ENCODE results near the gene FBXO21.
"Not testable (repeated sequence)": the region's sequence is repeated elsewhere in the genome, so short reads cannot be mapped to it uniquely, and the experiment has no call there.

Gene FBXO21

DNA sequence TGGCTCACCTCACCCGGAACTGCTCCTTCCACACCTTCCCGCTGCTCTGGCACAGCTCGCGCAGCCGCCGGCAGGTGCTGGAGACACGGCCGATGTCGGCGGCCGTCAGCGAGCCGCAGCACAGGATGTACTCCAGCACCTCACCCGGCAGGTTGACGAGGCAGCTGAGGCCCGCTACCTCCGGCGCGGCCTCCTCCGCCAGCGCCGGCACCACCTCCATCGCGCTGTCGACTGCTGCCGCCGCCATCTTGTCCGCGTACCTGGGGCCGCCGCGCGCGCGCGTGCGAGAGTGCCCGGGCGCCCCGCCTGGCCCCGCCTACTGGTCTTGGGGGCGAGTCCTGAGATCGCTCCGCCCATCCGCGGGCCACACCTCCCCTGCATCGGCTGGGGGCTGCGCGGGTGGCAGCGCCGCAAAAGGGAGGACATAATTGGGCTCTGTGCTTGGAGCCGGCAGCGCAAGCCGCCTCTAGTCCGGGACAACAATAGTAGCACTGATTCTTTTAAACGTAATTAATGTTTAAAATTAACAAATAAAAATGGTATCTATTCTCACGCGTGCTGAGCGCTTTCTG is at the start of gene FBXO21:
Gene FBXO21 (minus strand): TSS at position 261 of the 572 bp plus-strand sequence. CDS start 14 bp downstream, at position 247.
- peak; percentile 93 for DNase-seq (ENCODE audit: low read depth in 2 of 2)

GRCh38 chr12:117236456-117237001 is 46.3 kb upstream of the FBXO21 start:
- peak; percentile 69 to 73 for DNase-seq (ENCODE audit: low read depth in 2 of 2)

- DNase-seq (ENCODE audit: low read depth in 2 of 2) = no peak
Observed at GRCh38 chr12:117235261-117235660, 45.0 kb upstream of the FBXO21 start.

GRCh38 chr12:117234441-117234840 is 44.2 kb upstream of the FBXO21 start:
- no peak for DNase-seq (ENCODE audit: low read depth in 2 of 2)

GRCh38 chr12:117231750-117232149 is 41.5 kb upstream of the FBXO21 start:
- no peak for DNase-seq (ENCODE audit: low read depth in 2 of 2)

- DNase-seq (ENCODE audit: low read depth in 2 of 2) = no peak
Observed at GRCh38 chr12:117228239-117228638, 38.0 kb upstream of the FBXO21 start.

GRCh38 chr12:117227000-117227653 is 36.9 kb upstream of the FBXO21 start:
- no peak for DNase-seq (ENCODE audit: low read depth in 2 of 2)

DNA sequence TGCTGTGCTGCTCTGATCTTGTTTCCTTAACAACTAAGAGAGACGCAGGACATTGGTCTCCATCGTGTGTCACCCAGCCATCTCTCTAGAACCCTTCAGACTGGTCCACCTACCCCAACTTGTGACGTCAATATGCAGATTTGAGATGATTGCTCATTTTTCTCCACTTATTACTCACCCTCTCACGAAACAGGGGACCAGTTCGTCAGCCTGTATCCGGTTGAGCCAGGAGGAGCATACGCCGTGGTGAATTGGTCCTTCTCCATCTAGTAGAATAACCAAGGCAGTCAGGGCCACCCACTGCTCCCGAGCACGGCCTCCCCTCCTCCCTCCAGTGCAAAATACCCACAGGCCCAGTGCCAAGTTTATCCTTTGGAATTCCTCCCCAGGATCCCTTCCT is 36.2 kb upstream of the FBXO21 start:
- no peak for DNase-seq (ENCODE audit: low read depth in 2 of 2)

GRCh38 chr12:117225179-117225578 is 34.9 kb upstream of the FBXO21 start:
- no peak for DNase-seq (ENCODE audit: low read depth in 2 of 2)

DNA sequence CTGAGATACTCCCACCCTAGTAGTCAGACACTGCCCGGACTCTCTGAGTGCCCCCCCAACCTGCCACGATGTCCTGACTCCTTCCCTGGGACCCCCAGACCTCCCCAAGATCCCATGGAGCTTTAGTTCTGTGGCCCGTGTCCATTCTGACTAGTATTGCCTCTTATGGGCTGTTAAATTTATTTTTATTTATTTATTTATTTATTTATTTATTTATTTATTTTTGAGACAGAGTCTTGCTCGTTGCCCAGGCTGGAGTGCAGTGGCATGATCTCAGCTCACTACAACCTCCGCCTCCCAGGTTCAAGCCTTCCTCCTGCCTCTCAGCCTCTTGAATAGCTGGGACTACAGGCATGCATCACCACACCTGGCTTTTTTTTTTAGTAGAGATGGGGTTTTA is 30.7 kb upstream of the FBXO21 start:
- not testable (repeated sequence) for DNase-seq (ENCODE audit: low read depth in 2 of 2)

GRCh38 chr12:117218149-117218548 is 27.9 kb upstream of the FBXO21 start:
- no peak for DNase-seq (ENCODE audit: low read depth in 2 of 2)

- DNase-seq (ENCODE audit: low read depth in 2 of 2) = no peak
Observed at GRCh38 chr12:117216686-117217085, 26.4 kb upstream of the FBXO21 start.

DNA sequence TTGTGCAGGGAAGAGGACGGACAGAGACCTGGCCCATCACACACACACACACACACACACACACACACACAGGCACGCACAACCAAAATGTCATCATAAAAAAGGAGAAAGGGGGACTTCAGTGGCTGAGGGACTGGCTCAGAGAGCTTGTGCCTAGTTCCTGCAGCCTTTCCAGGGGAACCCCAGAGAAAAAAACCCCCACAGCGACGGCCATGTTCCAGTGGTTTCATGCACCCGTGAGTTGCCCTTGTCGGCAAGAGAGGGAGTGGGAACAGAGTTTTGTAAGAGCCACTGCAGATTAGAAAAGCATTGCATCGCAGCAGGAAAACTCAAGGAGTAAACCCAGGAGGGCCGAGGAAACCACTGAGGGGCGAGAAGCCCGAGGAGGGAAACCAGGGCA is 24.5 kb upstream of the FBXO21 start:
- no peak for DNase-seq (ENCODE audit: low read depth in 2 of 2)

DNA sequence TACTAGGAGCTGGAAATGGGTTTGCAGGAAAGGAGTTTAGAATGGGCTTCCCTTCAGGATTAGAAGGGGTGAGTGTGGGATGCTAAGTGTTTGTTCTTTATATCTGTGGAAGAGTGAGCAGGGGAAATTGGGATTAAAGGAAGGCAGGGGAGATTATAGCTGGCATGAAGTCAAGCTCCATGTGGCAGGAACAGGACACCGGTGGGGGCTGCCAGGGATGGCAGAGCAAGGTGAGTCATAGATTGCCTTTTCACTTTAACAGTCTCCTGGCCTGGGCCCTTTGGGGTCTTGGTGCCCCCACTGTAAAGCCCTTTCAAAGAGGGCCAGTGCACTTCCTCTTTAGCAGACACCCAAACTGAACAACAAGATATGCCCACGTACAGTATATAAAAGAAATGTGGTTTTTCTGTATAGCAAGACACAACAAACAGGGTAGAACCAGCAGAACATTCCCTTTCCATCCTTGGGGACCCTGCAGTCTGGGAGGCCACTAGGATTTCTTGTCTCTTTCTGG is 23.1 kb upstream of the FBXO21 start:
- DNase-seq (ENCODE audit: low read depth in 2 of 2) = no peak

GRCh38 chr12:117212563-117213190 is 22.4 kb upstream of the FBXO21 start:
- DNase-seq (ENCODE audit: low read depth in 2 of 2) = peak; percentile 44 to 56

DNA sequence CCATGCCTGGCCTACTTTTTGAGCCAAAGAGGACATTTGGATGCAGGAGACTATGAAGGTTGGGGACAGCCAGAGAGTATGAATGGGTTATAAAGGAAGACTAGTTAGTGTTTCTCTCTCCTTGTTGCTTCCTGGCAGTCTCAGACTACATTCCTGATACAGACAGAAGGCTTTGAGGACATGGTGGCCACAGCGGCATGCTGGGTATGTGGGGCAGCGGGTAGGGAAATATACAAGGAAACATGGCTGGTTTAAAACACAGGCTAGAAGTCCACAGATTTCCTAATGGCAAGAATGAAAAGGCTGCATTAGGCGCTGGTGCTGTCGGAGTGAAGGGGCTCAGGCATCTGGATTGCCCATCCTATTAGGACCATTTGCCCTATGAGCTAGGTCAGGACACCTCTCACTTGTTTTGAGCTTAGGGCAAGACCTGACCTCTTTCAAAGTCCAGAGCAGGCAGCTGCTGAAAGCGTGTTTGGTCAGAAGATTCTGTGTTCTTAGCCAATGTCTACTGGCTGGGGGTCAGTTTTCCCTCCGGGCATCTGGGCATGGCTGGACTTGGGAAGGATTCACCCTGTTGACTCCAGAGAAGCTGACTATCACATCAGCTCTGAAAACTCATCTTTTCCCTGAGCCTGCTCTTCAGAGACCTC is 20.1 kb upstream of the FBXO21 start:
- DNase-seq (ENCODE audit: low read depth in 2 of 2) = no peak

DNA sequence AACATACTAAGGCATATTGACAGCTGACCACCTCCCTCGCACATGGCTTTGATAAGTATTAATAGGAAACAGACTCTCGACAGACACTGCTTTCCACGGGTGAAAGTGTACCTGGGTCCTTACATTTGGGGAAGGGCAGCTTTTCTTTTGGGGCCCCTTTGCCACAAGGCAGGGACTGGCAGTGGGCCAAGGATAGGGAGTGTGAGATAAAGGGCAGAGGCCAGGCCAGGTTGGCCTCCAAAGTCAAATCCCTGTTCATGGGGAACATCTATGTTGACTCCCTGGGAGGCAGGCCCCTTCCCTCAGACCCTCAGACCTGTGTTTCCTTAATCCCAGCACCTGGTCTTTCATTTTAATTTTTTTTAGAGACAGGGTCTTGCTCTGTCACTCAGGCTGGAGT is 19.4 kb upstream of the FBXO21 start:
- no peak for DNase-seq (ENCODE audit: low read depth in 2 of 2)

DNA sequence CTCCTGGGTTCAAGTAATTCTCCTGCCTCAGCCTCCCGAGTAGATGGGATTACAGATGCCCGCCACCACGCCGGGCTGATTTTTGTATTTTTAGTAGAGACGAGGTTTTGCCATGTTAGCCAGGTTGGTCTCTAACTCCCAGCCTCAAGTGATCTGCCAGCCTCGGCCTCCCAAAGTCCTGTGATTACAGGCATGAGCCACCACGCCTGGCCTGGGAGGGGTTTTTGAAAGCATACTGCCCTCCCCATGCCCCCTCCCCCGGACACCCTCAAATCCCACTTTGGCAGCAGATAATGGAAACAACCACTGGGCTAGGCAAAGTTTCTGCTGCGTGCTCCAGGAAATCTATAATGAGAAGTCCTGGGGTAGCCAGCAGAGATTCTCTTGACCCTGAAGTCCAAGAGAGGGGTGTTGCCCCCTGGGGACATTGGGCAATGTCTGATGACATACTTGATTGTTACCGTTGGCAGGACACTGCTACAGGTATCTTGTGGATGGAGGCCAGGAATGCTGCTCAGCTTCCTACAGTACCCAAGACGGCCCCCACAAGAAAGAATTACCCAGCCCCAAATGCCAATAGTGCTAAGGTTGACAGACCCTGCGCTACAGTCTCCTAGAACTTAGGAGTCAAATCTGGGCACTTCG is 18.7 kb upstream of the FBXO21 start:
- DNase-seq (ENCODE audit: low read depth in 2 of 2) = no peak

DNA sequence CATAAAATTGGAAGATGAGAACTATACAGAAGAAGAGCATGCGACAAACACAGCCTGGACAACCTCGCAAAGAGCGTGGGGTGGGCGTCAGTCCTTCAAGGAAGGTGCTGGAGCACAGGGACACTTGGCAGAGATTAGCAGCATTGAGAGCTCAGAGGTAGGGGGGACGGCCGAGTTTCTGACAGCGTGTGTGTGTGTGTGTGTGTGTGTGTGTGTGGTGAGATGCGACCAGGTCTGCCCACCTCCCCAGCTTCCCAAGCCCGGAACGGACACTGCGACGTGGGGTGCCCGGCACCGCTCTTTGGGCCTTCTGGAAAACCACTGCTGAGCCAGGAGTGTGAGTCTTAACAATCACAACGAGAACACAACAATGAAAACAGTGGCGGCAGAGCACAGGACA is 17.9 kb upstream of the FBXO21 start:
- DNase-seq (ENCODE audit: low read depth in 2 of 2) = no peak

DNA sequence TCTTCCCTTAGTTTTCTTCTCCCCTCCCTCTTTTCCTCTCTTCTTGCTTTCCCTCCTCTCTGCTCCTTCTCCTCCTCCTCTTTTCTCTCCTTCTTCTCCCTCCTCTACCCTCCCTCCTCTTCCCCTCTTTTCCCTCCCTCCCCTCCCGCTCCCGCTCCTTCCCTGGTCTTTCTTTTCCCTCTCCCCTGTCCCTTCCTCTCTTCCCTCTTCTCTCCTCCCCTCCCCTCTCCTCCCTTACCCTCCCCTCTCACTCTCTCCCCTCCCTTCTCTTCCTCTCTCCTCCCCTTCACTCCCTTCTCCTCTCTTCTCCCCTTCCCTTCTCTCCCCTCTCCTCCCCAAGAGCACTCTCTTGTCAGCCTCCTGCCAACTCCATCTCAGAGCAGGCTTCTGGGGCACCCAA is 17.4 kb upstream of the FBXO21 start:
- no peak for DNase-seq (ENCODE audit: low read depth in 2 of 2)

DNA sequence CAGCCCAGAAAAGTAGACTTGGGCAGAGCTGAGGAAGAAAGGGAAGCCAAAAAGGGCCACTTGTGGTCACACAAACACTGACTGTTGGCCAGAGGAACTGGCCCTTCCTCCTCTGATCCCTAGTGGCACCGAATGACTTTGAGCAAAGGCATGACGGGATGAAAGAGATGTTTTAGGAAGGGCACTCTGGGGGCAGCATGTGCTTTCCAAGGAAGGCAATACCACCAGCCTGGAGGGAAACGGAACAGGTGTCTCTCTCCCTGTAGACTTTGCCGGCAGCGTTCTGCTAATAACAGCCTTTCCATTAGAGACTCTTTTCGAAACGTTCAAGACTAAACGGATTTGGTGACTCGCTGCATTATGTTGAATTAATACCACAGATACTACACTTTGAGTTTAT is 12.3 kb upstream of the FBXO21 start:
- DNase-seq (ENCODE audit: low read depth in 2 of 2) = no peak

DNA sequence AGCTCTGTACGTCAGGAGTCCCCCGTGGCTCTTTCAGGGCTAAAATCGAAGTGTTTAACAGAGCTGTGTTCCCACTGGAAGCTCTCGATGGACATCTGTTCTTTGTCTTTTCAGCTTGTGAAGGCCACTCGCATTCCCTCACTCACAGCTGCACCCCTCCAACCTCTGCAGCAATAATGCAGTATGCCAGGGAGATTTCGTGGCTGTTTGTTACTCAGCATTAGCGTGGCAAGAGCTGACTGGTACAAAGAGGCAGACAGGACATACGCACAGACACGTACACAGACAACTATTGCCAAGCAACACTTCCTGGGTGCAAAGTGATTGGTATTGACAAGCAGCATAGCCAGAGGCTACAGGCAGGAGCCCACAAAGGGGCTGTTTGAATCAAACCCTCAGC is 11.8 kb upstream of the FBXO21 start:
- DNase-seq (ENCODE audit: low read depth in 2 of 2) = no peak
